ENCODE measurements around the gene SPRYD3. TPM values are rescaled to one million over a fixed set of nuclear protein-coding genes. Genes with fewer than 3 reads are reported as not detected.

SPRYD3 gene
- polyA plus RNA-seq, 1 experiment: 15.4 TPM

- no peak for TF ChIP-seq CTCF (IDR thresholded peaks at IDR 0.05; ENCODE audit: low read depth, low read length)
- Histone ChIP-seq H3K4me3 (ENCODE audit: low read depth, low read length) (no peak overlapping the region), H3K27me3 (ENCODE audit: control insufficient read depth, insufficient read depth, low read length) (no peaks in the 10 kb centered on the region), H3K9me3 (ENCODE audit: control insufficient read depth, insufficient read depth, low read length) (no peaks in the 10 kb centered on the region; the same call in 1 of the 2 replicates), H3K27ac (ENCODE audit: low read depth, low read length) (no peak overlapping the region)
- ChIA-PET POLR2A (no interaction called here), CTCF (no interaction called here)
- no peak for DNase-seq (ENCODE audit: low read depth, low spot score)
These were observed 43.8 kb upstream of the SPRYD3 start for GRCh38 chr12:53122961-53123468.

DNA sequence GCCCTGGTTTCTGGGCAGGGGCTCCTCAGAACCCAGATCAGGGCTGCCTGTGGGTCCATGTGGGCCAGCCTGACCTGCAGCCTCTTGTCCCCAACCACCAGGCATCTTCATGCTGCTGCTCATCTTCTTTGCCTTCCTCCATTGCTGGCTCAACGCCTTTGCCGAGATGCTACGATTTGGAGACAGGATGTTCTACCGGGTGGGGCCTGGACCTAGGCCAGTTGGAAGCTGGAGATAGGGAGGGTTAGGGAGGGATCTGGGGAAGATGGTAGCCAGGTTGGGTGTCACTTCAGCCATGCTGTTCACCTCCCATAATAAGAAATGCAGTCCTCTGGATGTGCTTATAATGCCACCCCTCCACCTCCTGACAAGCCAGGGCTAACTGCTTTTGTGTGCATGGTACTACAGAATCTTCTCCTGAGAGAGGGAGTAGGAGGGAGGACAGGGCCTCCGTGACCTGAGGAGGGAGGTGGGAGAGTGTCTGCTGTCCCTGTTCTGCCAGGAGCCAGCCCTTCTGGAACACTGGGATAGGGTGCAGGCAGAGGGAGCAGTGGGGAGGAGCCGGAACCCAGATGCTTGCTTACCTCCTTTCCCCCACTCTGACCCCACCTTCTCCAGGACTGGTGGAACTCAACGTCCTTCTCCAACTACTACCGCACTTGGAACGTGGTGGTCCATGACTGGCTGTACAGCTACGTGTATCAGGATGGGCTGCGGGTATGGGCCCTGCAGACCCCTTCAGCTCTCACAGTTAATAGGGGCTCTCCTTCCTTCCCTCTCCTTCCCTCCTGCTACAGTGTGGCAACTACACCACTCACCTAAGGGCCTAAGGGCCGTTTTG, 41.7 kb upstream of the SPRYD3 start:
- H3K27me3 ChIP-seq (ENCODE audit: control insufficient read depth, insufficient read depth, low read length): no peaks in the 10 kb centered on the region
- CTCF ChIA-PET: no interaction called here
- H3K9me3 ChIP-seq (ENCODE audit: control insufficient read depth, insufficient read depth, low read length): no peaks in the 10 kb centered on the region; the same call in 1 of the 2 replicates
- no peak for DNase-seq (ENCODE audit: low read depth, low spot score)
- TF ChIP-seq CTCF (IDR thresholded peaks at IDR 0.05; ENCODE audit: low read depth, low read length): no peak
- POLR2A ChIA-PET: no interaction called here
- H3K27ac ChIP-seq (ENCODE audit: low read depth, low read length): no peak overlapping the region
- no peak overlapping the region for H3K4me3 ChIP-seq (ENCODE audit: low read depth, low read length)

DNA sequence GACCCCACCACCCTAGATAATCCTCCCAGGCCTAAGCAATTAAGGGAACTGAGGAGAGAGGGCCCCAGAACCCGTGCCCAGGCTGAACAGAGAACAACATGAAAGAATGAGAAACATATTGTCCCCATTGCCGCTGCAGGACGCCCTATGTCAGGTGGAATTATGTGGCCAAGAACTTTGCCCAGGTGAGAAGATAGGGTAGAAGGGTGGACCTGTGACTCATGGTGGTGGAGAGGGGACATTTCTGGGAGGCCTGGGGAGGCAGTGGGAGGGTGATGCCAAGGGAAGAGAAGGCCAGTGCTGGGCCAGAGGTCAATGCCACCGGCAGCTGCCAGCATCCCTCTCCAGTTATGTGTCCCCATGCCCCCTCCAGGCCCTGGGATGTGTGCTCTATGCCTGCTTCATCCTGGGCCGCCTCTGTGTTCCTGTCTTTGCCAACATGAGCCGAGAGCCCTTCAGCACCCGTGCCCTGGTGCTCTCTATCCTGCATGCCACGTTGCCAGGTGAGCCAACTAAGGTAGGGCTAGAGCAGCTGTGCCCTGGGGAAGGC, 39.6 kb upstream of the SPRYD3 start:
- POLR2A ChIA-PET: no interaction called here
- Histone ChIP-seq H3K9me3 (ENCODE audit: control insufficient read depth, insufficient read depth, low read length) (no peaks in the 10 kb centered on the region; the same call in 1 of the 2 replicates), H3K4me3 (ENCODE audit: low read depth, low read length) (no peak overlapping the region), H3K27ac (ENCODE audit: low read depth, low read length) (no peak overlapping the region), H3K27me3 (ENCODE audit: control insufficient read depth, insufficient read depth, low read length) (no peaks in the 10 kb centered on the region)
- TF ChIP-seq CTCF (IDR thresholded peaks at IDR 0.05; ENCODE audit: low read depth, low read length): no peak
- no peak for DNase-seq (ENCODE audit: low read depth, low spot score)
- CTCF ChIA-PET: interaction anchor here (1.3 kb wide), 1 partner anchor 41 kb away, joined by 3 read pairs; no protein-coding TSS in a partner anchor

DNA sequence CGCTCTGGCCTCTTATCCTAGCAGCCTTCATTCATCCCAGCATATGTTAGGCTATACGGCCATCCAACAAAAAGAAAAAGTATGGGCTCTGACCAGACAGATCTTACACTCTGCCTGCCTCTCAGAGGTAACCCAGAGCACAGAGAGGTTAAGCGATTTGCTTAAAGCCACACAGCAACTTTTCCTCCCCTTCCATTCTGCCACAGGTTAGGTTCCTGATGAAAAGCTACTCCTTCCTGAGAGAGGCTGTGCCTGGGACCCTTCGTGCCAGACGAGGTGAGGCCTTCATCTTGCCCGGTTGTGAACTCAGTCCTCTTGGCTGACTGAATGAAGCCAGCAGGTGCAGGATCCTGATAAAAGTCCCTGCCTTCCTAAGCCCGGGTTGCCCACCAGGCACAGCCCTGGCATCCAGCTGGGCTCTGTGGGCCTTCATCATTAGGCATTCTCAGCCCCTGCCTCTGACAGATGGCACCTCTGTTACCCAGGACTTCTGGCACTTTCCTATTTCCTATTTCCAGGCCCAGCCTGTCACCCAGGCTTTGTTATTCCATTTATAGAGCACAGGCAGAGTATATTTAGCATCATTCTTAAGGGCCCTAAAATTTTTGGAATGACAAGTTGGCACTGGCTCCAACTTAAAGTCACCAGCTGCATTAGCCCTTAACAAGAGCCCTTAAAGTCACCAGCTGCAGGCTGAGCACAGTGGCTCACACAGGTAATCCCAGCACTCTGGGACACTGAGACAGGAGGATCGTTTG, 36.9 kb upstream of the SPRYD3 start:
- no peak overlapping the region for H3K4me3 ChIP-seq (ENCODE audit: low read depth, low read length)
- no peaks in the 10 kb centered on the region for H3K27me3 ChIP-seq (ENCODE audit: control insufficient read depth, insufficient read depth, low read length)
- POLR2A ChIA-PET: interaction anchor here (1.8 kb wide), 1 partner anchor 37 kb away, joined by 6 read pairs; the partner anchor contains the start of gene SPRYD3
- DNase-seq (ENCODE audit: low read depth, low spot score): no peak
- H3K27ac ChIP-seq (ENCODE audit: low read depth, low read length): no peak overlapping the region
- CTCF ChIA-PET: interaction anchor here (0.7 to 1.1 kb wide), 3 partner anchors 17 to 44 kb away, joined by 3 to 7 read pairs (median 4); no protein-coding TSS in a partner anchor
- no peak for TF ChIP-seq CTCF (IDR thresholded peaks at IDR 0.05; ENCODE audit: low read depth, low read length)
- H3K9me3 ChIP-seq (ENCODE audit: control insufficient read depth, insufficient read depth, low read length): no peaks in the 10 kb centered on the region

All from AG04450 (cell line).